GM19328 (cell line): ENCODE results near the gene GRIN2D.
"Not testable (repeated sequence)": the region's sequence is repeated elsewhere in the genome, so short reads cannot be mapped to it uniquely, and the experiment has no call there.

Experiments
- ATAC-seq: cut with Tn5 transposase; IDR thresholded peaks from one replicate; pipeline ENCODE4 v1.9.1; 2021; ENCODE audit warnings: mild to moderate bottlenecking, moderate library complexity; ENCODE audit not compliant: unreplicated experiment

GRIN2D gene

DNA sequence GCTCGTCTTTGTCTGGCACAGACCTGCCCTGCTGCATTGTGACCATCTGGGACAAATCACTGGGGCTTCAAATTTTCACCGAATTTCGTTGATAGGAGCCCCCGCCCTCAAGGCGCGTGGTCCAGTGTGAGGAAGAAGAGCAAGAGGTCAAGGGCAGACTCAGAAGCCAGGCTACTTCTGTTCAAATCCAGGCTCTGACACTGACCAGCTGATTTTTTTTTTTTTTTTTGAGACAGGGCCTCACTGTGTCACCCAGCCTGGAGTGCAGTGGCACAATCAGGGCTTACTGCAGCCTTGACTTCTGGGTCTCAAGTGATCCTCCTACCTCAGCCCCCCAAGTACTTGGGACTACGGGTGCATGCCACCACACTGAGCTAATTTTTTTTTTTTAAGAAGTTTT is 22.1 kb upstream of the GRIN2D start:
- ATAC-seq = no peak

DNA sequence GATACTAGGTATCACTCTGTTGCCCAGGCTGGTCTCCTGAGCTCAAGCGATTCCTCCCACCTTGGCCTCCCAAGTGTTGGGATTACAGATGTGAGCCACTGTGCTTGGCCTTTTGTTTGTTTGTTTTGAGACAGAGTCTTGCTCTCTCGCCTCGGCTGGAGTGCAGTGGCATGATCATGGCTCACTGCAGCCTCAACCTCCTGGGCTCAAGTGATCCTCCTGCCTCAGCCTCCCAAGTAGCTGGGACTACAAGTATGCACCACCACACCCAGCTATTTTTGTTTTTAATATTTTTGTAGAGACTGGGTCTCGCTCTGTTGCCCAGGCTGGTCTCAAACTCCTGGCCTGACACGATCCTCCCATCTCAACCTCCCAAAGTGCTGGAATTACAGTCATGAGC is 21.7 kb upstream of the GRIN2D start:
- ATAC-seq = not testable (repeated sequence)

DNA sequence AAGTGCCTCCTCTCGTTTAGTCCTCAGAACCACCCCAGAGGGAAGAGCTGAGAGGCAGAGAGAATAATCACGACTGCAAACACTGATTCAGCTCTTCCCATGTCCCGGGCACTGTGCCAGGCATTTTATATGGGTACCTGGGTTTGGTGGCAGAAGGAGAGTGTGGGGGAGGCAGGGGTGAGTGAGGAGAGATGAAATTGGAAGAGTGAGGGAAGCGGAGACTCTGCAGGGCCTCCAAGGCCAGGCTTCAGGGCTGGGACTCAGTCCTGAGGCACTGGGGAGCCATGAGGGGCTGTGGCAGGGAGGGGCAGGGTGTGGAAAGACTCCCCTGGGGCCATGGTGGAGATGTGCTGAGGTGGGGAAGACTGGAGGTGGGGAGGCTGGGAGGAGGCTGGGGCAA is 20.6 kb upstream of the GRIN2D start:
- no peak for ATAC-seq

DNA sequence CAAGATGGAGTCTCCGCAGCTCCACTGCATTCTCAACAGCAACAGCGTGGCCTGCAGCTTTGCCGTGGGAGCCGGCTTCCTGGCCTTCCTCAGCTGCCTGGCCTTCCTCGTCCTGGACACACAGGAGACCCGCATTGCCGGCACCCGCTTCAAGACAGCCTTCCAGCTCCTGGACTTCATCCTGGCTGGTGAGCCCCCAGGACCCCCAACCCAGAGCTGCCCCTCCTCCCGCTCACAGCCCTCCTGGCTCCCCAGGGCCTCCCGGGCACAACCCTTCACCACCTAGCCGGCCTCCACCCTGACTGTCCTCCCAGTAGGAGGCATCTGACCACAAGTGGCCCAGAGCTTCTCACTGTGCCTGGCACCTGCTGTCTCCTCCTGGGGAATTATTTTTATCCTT is 19.9 kb upstream of the GRIN2D start:
- no peak for ATAC-seq

DNA sequence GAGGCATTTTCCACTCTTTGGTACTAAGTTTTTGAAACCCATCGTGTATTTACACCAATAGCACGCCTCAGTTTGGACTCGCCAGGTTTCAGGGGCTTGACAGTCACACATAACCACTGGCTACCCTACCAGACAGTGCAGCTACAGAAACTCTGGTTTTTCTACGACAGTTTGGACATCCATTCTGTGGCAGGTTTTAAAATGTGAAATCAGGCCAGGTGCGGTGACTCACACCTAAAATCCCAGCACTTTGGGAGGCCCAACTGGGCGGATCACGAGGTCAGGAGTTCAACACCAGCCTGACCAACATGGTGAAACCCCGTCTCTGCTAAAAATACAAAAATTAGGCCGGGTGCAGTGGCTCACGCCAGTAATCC is 15.3 kb upstream of the GRIN2D start:
- no peak for ATAC-seq

DNA sequence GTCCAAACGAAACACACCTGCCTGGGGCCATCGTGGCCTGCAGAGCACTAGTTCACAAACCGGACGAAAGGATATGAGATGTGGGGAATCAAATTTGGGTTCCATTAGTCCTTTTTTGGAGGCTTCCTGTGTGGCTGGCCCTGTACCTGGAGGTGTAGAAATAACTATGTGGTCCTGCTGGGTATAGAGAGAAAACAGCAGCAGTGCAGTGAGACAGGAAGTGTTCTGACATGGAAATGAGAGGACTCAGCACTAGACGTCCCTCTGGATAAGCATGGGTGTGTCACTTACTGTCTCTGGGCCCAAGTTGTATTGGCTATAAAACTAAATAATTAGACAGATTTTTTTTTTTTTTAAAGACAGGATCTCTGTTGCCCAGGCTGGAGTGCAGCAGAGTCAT is 14.4 kb upstream of the GRIN2D start:
- ATAC-seq = no peak

- ATAC-seq = no peak
Measured at GRCh38 chr19:48381178-48381950, 12.1 kb upstream of the GRIN2D start.

GRCh38 chr19:48382286-48382685 is 11.2 kb upstream of the GRIN2D start:
- ATAC-seq = no peak

- ATAC-seq = no peak
Measured at GRCh38 chr19:48385461-48386087, 7.9 kb upstream of the GRIN2D start.

GRCh38 chr19:48386981-48387380 is 6.5 kb upstream of the GRIN2D start:
- no peak for ATAC-seq

DNA sequence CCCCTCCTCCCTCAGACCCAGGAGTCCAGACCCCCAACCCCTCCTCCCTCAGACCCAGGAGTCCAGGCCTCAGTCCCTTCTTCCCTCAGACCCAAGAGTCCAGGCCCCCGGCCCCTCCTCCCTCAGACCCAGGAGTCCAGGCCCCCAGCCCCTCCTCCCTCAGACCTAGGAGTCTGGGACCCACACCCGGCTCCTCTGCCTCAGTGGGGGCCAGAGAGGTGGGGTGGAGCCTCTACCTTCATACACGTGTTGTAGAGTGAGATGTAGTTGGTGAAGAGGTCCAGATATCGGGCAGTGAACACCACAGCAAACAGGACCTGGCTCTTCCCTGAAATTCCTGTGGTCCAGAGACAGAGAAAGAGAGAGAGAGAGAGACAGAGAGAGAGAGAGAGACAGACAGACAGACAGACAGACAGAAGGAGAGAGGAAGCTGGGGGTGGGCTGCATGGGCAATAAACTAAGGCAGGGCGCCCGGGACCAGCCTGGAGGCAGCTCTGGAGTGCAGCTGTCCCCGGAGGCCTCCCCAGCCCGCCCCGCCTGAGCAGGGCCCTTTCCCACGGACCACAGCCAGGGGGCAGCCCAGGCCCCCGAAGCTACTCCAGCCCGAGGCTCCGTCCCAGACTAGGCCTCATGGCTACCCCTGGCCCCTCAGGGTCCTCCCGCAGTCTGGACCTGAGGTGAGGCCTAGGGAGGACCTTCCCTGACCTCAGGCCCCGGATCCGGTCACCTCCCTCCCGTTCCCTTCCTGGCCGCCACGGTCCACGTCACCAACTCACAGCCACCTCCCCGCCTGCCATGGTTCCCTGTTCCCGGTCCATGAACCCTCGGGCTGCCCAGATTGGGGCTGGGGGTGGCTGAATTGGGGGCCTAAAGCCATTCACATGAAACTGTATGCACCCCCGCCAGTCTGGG is 3.0 kb upstream of the GRIN2D start:
- ATAC-seq = no peak

DNA sequence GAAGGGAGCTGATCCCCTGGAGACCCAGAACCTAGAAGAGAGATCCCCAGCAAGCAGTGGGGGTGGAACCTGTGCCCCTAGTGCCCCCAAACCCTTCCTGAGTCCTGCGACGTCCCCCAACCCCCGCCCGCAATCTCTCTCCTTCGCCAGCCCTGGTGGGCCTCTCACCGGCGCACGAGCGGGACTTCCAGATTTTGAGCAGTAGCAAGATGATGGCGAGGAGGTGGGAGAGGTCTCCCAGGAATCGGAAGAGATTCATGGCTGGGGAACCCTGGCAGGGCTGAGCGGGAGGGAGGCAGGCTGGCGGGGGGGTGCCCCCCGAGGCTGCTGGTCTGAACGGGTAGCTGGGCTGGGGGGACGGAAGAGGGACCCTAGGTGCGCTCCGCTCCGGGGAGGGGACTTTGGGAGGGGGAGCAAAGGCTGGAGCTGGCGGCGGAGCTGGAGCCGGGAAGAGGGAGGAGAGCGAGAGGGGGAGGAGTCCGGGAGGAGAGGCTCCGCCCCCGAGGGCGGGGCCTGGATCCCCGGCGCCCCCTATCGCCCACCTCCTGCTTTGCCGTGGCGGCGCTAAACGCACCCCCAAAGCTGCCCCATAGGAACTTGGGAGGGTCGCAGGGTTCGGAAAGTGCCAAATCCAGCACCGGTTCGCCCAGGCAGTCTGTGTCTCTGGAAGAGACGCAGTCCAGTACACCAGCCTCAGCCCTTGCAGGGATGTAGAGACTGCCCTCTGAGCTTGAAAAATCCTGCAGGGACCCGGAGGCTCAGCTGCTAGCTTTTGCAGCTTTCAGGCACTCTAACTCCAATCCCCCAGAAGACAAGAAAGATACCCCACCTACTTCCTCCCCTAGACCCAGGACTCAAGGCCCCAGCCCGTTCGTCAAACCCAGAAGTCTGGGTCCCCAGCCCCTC is 2.1 kb upstream of the GRIN2D start, which contains the start of gene KDELR1:
KDELR1 (minus strand) TSS at position 452 of the 906 bp plus-strand sequence; CDS start at position 259, 193 bp downstream.
- ATAC-seq = no peak

- ATAC-seq = not testable (repeated sequence)
Measured at GRCh38 chr19:48392006-48392344, 1.5 kb upstream of the GRIN2D start.

GRCh38 chr19:48392860-48393558 is 459 bp upstream of the GRIN2D start:
- ATAC-seq = no peak

- ATAC-seq = no peak
Measured at GRCh38 chr19:48394331-48395169, 1.1 kb downstream of the GRIN2D start.

GRCh38 chr19:48395170-48395455 is 1.6 kb downstream of the GRIN2D start:
- no peak for ATAC-seq

GRCh38 chr19:48395499-48395898 is 2.0 kb downstream of the GRIN2D start:
- no peak for ATAC-seq

GRCh38 chr19:48396016-48396823 is 2.8 kb downstream of the GRIN2D start:
- ATAC-seq = no peak

DNA sequence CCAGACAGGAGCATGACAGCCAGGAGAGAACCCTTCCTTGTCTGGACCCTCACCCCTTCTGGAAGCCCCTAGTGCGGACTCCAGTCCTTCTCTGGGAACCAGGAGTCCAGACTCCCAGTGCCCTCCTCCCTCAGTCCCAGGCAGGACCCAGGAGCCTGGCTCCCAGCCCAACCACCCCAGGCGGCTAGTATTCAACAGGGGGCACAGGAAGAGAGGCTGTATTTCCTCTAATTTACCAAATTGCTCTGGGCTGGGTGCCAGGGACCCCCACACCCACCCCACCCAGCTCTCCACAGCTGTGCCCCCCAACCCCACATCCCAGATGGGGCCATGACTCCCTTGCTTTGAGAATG is 3.3 kb downstream of the GRIN2D start:
- no peak for ATAC-seq
